IPS-18c (cell line): ENCODE results near the gene PAQR3.
"Not testable (repeated sequence)": the region's sequence is repeated elsewhere in the genome, so short reads cannot be mapped to it uniquely, and the experiment has no call there.

Source experiments
- H3K4me3 ChIP-seq: 2 replicates; pipeline ENCODE4 v1.7.0; 2013; ENCODE audit warnings: low read depth, mild to moderate bottlenecking, low read length, moderate library complexity; ENCODE audit not compliant: insufficient read depth
- H3K9me3 ChIP-seq: one replicate; pipeline ENCODE4 v1.6.1; 2013; ENCODE audit warnings: mild to moderate bottlenecking, low read length, moderate library complexity; ENCODE audit not compliant: control insufficient read depth, insufficient read depth

PAQR3 gene

DNA sequence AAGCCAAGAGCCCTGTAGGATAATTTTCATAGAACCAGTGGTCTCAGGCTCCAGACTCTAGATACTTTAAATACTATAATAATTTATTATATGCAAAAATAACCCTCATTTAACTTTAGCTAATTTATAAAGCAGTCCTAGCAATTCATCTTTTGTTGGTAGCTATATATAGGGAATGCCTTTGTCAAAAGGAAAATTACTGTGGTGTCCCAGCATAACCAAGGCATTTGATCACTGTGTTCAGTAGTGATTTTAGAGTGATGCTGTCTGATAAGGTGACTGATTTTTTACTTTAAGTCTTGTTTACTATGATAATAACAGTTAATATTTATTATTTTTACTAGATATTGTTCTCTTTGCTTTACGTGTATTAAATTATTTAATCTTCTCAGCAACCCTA is 61.2 kb downstream of the PAQR3 start:
- H3K4me3 ChIP-seq: no peak overlapping the region
- H3K9me3 ChIP-seq: no peaks in the 10 kb centered on the region

DNA sequence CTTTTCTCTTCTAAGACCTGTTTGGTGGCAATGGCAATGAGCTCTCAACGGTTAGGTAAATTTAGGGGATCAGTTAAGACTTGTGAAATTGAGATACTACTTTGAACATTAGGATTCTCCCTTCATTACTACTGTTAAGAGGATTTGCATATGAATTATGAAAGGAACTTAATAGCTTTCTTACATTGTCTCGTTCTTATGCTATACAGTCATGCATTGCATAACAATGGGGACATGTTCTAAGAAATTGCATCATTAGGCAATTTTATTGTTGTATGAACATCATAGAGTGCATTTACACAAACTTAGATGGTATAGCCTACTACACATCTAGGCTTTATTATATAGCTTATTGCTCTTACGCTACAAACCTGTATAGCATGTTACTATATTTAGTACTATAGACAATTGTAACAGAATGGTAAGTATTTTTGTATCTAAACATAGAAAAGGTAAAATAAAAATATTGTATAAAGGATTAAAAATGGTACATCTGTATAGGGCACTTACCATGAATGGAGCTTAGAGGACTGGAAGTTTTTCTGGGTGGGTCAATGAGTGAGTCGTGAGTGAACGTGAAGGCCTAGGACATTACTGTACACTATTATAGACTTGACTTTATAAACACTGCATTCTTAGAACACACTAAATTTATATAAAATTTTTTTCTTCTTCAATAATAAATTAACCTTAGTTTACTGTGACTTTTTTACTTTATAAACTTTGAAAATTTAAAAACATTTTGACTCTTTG is 62.5 kb downstream of the PAQR3 start:
- no peaks in the 10 kb centered on the region for H3K9me3 ChIP-seq
- H3K4me3 ChIP-seq: no peak overlapping the region

DNA sequence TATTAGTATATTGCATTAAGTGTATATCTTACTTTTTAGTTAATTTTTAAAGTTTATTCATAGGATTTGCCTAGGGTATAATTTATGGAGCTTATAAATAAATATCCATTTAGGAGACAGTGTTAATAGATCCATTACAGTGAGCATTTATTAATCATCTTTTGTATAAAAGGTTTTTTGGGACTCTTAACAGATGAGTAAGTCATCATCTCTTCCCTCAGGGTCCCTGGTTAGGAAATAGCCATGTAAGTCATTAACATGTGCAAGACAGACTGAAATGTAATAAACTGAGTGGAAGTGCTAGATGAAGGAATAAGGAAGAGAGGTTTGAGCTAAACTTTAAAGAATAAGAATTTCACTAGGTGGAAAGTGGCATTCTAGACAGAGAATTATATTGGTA is 69.2 kb downstream of the PAQR3 start:
- Histone ChIP-seq H3K9me3 (no peaks in the 10 kb centered on the region), H3K4me3 (no peak overlapping the region)

DNA sequence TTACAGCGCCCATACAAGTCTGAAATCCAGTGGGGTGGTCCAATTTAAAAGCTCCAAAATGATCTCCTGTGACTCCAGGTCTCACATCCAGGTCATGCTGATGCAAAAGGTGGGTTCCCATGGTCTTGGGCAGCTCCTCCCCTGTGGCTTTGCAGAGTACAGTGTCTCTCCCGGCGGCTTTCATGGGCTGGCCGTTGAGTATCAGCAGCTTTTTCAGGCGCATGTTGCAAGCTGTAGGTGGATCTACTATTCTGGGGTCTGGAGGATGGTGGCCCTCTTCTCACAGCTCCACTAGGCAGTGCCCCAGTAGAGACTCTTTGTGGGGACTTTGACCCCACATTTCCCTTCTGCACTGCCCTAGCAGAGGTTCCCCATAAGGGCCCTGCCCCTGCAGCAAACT is 70.5 kb downstream of the PAQR3 start:
- H3K4me3 ChIP-seq, H3K9me3 ChIP-seq: not testable (repeated sequence)

DNA sequence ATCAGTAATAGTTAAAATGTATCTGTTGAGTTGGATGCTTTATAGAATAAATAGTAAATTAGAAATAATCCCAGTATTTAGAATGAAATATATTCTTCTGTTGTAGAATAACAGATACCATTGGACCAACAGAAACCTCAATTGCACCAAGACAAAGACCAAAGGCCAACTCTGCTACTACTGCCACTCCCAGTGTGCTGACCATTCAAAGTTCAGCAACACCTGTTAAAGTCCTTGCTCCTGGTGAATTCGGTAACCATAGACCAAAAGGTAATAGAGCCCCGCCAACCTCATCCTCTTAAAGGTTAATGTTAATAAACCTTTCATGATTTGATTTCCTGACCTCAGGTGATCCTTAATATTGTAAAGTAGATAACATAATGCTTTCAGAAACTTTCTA is 73.8 kb downstream of the PAQR3 start:
- H3K9me3 ChIP-seq: no peaks in the 10 kb centered on the region
- no peak overlapping the region for H3K4me3 ChIP-seq

DNA sequence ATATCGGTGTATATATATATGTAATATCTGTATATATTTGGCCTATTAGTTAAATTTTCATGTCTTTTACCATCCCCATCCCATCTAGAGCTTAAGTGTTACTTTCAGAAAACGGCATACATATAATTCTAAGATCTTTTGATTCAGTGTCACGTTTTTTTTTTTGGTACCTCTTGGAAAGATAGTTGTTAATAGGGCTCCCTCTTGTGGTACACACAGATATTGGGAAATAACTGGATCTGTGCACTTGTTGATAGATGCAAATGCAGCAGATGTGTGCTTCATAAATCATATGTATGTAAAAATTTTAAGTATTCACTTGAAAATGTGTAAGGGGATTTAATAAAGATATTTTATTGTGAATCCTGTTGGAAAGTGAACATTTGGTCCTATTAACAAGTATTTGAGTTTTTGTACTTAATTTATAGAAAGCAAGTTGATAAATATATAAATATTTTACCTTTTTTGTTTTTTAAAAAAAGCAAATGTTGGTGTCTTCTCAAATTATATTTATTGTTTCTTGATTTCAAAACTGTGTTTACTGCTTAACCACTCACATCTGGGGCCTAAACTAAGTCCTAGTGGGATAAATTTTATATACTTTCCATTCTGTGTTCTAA is 74.7 kb downstream of the PAQR3 start:
- Histone ChIP-seq H3K4me3 (no peak overlapping the region), H3K9me3 (no peaks in the 10 kb centered on the region)

DNA sequence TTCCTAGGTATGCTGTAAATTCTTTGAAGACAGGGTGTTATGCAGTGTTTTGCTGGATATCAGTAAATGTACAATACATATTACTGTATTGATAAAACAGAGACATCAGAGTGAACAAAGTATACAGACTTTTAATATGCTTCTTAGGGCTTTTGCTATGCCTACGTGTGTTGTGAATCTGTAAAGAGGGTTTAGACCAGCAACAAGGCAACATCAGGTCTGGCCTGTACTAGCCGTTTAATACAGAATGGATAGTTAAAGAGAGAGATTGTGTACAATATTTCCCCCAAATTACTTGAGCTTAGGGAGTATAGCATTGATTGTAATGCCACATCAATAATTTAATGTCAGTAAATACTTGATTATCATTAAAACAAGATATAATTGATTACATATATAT is 75.2 kb downstream of the PAQR3 start:
- no peaks in the 10 kb centered on the region for H3K9me3 ChIP-seq
- no peak overlapping the region for H3K4me3 ChIP-seq

DNA sequence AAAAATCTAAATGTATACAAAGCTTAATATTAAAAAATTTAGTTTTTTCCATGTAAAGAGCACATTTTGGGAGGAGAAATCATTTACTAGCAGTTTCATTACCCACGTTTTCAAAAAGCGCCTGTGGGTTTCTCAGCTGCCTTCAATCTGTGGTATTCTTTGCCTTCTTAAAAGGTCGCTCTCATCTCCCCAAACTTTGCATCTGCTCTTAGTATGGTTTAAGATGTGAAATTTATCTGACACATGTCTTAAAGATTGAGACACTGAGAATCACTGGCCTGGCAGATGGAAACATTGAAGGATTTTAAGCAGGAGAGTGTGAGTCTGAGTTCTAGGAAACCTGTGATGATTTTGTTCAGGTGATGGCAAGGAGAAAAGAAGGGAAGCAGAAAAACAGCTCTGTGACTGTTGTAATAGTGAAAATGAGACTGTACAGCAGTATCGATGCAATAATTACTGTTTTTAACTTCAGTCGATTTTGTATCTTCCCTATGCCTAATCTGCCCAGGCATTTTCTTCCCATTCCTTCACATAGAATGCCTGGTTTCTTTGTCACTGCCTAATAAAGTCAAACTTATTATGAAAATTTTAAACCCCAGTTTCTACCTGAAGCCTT is 75.9 kb downstream of the PAQR3 start:
- no peak overlapping the region for H3K4me3 ChIP-seq
- H3K9me3 ChIP-seq: no peaks in the 10 kb centered on the region

DNA sequence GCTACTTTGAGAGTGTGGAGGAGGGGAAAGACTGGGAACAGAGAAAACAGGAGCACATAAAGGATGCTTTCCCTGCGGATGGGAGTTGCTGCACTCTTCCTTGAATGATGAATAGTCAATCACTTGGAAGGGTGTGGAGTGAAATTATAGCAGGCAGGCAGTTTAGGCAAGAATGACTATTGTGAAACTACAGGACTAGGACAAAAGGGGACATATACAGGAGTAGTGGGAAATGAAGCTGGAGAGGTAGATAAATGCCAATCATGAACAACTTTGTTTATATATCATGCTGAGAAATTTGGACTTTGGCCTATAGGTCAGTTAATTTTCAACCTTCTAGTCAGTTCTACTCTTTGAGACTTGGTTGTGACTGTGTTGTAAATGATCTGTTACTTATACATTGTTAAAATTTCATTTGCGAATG is 76.9 kb downstream of the PAQR3 start:
- Histone ChIP-seq H3K9me3 (no peaks in the 10 kb centered on the region), H3K4me3 (no peak overlapping the region)
